H1 (cell line): ENCODE results near the gene TIMM10. TPM values are rescaled to one million over a fixed set of nuclear protein-coding genes. Genes with fewer than 3 reads are reported as not detected.

Experiments
- ASH2L ChIP-seq: fragments of 200-600, 300-600 bp; sonication (generic); IDR thresholded peaks from one replicate; pipeline ENCODE4 v1.7.1; 2017; ENCODE audit warnings: low read length
- BRCA1 ChIP-seq: IDR thresholded peaks from 2 replicates; pipeline ENCODE4 v1.6.1; 2012; ENCODE audit warnings: low read depth, low read length, improper control_type of control experiment
- CEBPB ChIP-seq: IDR thresholded peaks from 2 replicates; pipeline ENCODE4 v1.6.1; 2012; ENCODE audit warnings: low read depth, low read length
- EGR1 ChIP-seq: IDR thresholded peaks from 2 replicates; pipeline ENCODE4 v1.6.1; 2011; ENCODE audit warnings: low read depth, low read length, borderline replicate concordance
- PHF8 ChIP-seq: fragments of 200-600 bp; sonication (generic); conservative IDR thresholded peaks from 2 replicates; pipeline ENCODE4 v1.7.1; 2012; ENCODE audit warnings: low read depth, mild to moderate bottlenecking, inconsistent platforms, low read length, moderate library complexity
- POLR2A ChIP-seq, 2 experiments: IDR thresholded peaks; 1 replicate in 1 of 2; 2 replicates in 1 of 2; pipeline ENCODE4 v1.6.1; 2011; ENCODE audit warnings: low read depth in 2 of 2, low read length in 2 of 2, mild to moderate bottlenecking in 2 of 2; ENCODE audit errors: control extremely low read depth in 1 of 2
- ZNF274 ChIP-seq: IDR thresholded peaks from 2 replicates; pipeline ENCODE4 v1.7.0; 2012; ENCODE audit warnings: low read length, borderline replicate concordance; ENCODE audit errors: extremely low read depth
- polyA plus RNA-seq, 7 experiments: library from polyadenylated mRNA; depleted of rRNA in 3 of 7; stranded (reverse) in 5 of 7; unstranded in 2 of 7; fragments of >200 nt in 5 of 7; fragments of 200-250 nt in 2 of 7; gene quantifications; 1 replicate in 5 of 7; 2 replicates in 1 of 7; 4 replicates in 1 of 7; pipeline versions ENCODE4 v1.2.1 to v1.2.3, GENCODE V29; 2011 to 2013; ENCODE audit warnings: missing spikeins in 2 of 7, mixed read lengths in 2 of 7
- total RNA-seq: library from RNA; stranded (reverse); fragmentation: NEBNext Ultra II Directional; extraction: Animal tissue kit (Norgen Biotek cat#: 25700); gene quantifications from 2 replicates; pipeline ENCODE4 v1.2.1, GENCODE V29; 2021
- TF ChIP-seq, protein P1 (sequence below): IDR thresholded peaks from 2 replicates; pipeline ENCODE4 v1.6.1; 2012; ENCODE audit warnings: inconsistent platforms

TIMM10 gene
- total and polyA plus RNA-seq, 2 of the 8 experiments (the other 6 are each of a cell fraction or from before 2014, with no cell fraction given), result 117 to 227 TPM

- TF ChIP-seq ASH2L, result no peak
- TF ChIP-seq, protein P1, sequence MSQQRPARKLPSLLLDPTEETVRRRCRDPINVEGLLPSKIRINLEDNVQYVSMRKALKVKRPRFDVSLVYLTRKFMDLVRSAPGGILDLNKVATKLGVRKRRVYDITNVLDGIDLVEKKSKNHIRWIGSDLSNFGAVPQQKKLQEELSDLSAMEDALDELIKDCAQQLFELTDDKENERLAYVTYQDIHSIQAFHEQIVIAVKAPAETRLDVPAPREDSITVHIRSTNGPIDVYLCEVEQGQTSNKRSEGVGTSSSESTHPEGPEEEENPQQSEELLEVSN, result no peak
- TF ChIP-seq CEBPB, result no peak
- no peak for TF ChIP-seq BRCA1
- no peak for TF ChIP-seq POLR2A (IDR thresholded peaks at IDR 0.05; ENCODE audit: control extremely low read depth in 1 of 2, low read depth in 2 of 2, low read length in 2 of 2)
- TF ChIP-seq ZNF274, result no peak
- no peak for TF ChIP-seq PHF8
- no peak for TF ChIP-seq EGR1
Observed at GRCh38 chr11:57521116-57521515, 9.4 kb downstream of the TIMM10 start (continued).
